ENCODE measurements around the gene USP36. TPM values are rescaled to one million over a fixed set of nuclear protein-coding genes. Genes with fewer than 3 reads are reported as not detected.

USP36 gene
- total and polyA plus RNA-seq, 9 of the 15 experiments (the other 6 are each of a cell fraction or from before 2014, with no cell fraction given): 6.4 to 72.8 (median 22.5) TPM

- TF ChIP-seq ZHX1 (conservative IDR thresholded peaks at IDR 0.05; ENCODE audit: low read length) (no peak), FOXP4 (CRISPR knock-in tag; IDR thresholded peaks at IDR 0.05; ENCODE audit: borderline replicate concordance) (no peak), NCOR1 (IDR thresholded peaks at IDR 0.05) (peak; percentile 84), PHF20 (IDR thresholded peaks at IDR 0.05; ENCODE audit: partially characterized antibody) (no peak), BCOR (IDR thresholded peaks at IDR 0.05) (no peak; the same call in 1 of the 2 replicates), DLX4 (CRISPR knock-in tag; IDR thresholded peaks at IDR 0.05) (no peak), U2AF2 (optimal IDR thresholded peaks at IDR 0.05; ENCODE audit: low read depth, low read length) (no peak), ESRRA (IDR thresholded peaks at IDR 0.05; ENCODE audit: borderline replicate concordance, low read depth) (peak; percentile 97), ZNF639 (CRISPR knock-in tag; conservative IDR thresholded peaks at IDR 0.05 in 1 of 2, IDR thresholded peaks at IDR 0.05 in 1 of 2) (peak in 1 of 2 experiments; percentile 47; a peak in 1 of 4 replicates), TOE1 (IDR thresholded peaks at IDR 0.05; ENCODE audit: borderline replicate concordance) (no peak), TOE1 (CRISPR knock-in tag; IDR thresholded peaks at IDR 0.05; ENCODE audit: borderline replicate concordance, low read depth) (no peak), HMGXB4 (CRISPR knock-in tag; IDR thresholded peaks at IDR 0.05) (no peak), XRCC4 (IDR thresholded peaks at IDR 0.05; ENCODE audit: extremely low read depth, insufficient read depth, insufficient read length) (no peak), GATAD2A (IDR thresholded peaks at IDR 0.05) (no peak), NONO (IDR thresholded peaks at IDR 0.05; ENCODE audit: low read depth in 2 of 2, low read length in 1 of 2) (no peak), HNRNPL (IDR thresholded peaks at IDR 0.05; ENCODE audit: low read depth, low read length) (no peak), FOXJ3 (CRISPR knock-in tag; IDR thresholded peaks at IDR 0.05) (no peak), ZBTB2 (IDR thresholded peaks at IDR 0.05) (no peak; the same call in 1 of the 2 replicates)
Measured at GRCh38 chr17:78783711-78784324, 56.8 kb downstream of the USP36 start (continued).

Measured in K562 (cell line).